Keratinocyte (primary cell): Measurements from ENCODE around the gene CELF2. TPM values are rescaled to one million over a fixed set of nuclear protein-coding genes. Genes with fewer than 3 reads are reported as not detected.

Experiments
- DNase-seq: peaks from one replicate; pipeline ENCODE4 v3.0.0-alpha.2; 2011; ENCODE audit warnings: low read depth, missing footprints, low spot score
- FAIRE-seq: peaks from 2 replicates; lab custom pipeline; 2011; peaks lifted over from hg19 to GRCh38; lab: Jason Lieb, UNC
- H2AFZ ChIP-seq: 2 replicates; pipeline ENCODE4 v1.6.0; 2012; ENCODE audit warnings: low read length, control low read depth, inconsistent platforms; ENCODE audit not compliant: control insufficient read depth
- H3K27ac ChIP-seq: 2 replicates; pipeline ENCODE4 v1.5.1; 2011; ENCODE audit warnings: low read length; ENCODE audit not compliant: control insufficient read depth, insufficient read depth
- H3K27me3 ChIP-seq: 3 replicates; pipeline ENCODE4 v1.6.0; 2011; ENCODE audit warnings: low read length; ENCODE audit not compliant: control insufficient read depth, insufficient read depth; ENCODE audit errors: extremely low read depth
- H3K36me3 ChIP-seq, 2 experiments: 2 replicates in 1 of 2; 3 replicates in 1 of 2; pipeline ENCODE4 v1.5.1; 2011; ENCODE audit warnings: low read length in 2 of 2, mild to moderate bottlenecking in 1 of 2; ENCODE audit not compliant: control insufficient read depth in 2 of 2, insufficient read depth in 2 of 2; ENCODE audit errors: extremely low read depth in 1 of 2
- H3K4me1 ChIP-seq: 3 replicates; pipeline ENCODE4 v1.5.1; 2011; ENCODE audit warnings: low read length; ENCODE audit not compliant: control insufficient read depth, insufficient read depth; ENCODE audit errors: extremely low read depth
- H3K4me2 ChIP-seq: 3 replicates; pipeline ENCODE4 v1.6.0; 2011; ENCODE audit warnings: low read depth, low read length; ENCODE audit not compliant: control insufficient read depth, insufficient read depth; ENCODE audit errors: extremely low read depth
- H3K4me3 ChIP-seq, 3 experiments: fragments of 200-600 bp in 1 of 3; sonication (generic) in 1 of 3; 2 replicates in 2 of 3; 3 replicates in 1 of 3; pipeline ENCODE4 v1.5.1; 2011 to 2016; ENCODE audit warnings: low read length in 3 of 3, mild to moderate bottlenecking in 3 of 3, control low read depth in 2 of 3, inconsistent platforms in 1 of 3, low read depth in 1 of 3, mixed read lengths in 1 of 3, mixed run types in 1 of 3, moderate library complexity in 1 of 3; ENCODE audit not compliant: control insufficient read depth in 2 of 3, insufficient read depth in 2 of 3; ENCODE audit errors: extremely low read depth in 1 of 3
- H3K79me2 ChIP-seq: 2 replicates; pipeline ENCODE4 v1.6.0; 2012; ENCODE audit warnings: low read length; ENCODE audit not compliant: control insufficient read depth, insufficient read depth
- H3K9ac ChIP-seq: 3 replicates; pipeline ENCODE4 v1.6.0; 2011; ENCODE audit warnings: low read length; ENCODE audit not compliant: control insufficient read depth, insufficient read depth; ENCODE audit errors: extremely low read depth
- H3K9me1 ChIP-seq: 3 replicates; pipeline ENCODE4 v1.6.0; 2011; ENCODE audit warnings: low read length; ENCODE audit not compliant: control insufficient read depth, insufficient read depth; ENCODE audit errors: extremely low read depth
- H3K9me3 ChIP-seq: 2 replicates; pipeline ENCODE4 v1.5.1; 2012; ENCODE audit warnings: low read depth, low read length; ENCODE audit not compliant: control insufficient read depth
- H4K20me1 ChIP-seq: 3 replicates; pipeline ENCODE4 v1.6.0; 2011; ENCODE audit warnings: low read length; ENCODE audit not compliant: control insufficient read depth, insufficient read depth; ENCODE audit errors: extremely low read depth
- EZH2 ChIP-seq: IDR thresholded peaks from one replicate; pipeline ENCODE4 v1.6.1; 2012; ENCODE audit warnings: inconsistent platforms, mild to moderate bottlenecking, low read length, moderate library complexity
- dilution Hi-C: fragments of 300-500 bp; cut with MboI; formaldehyde crosslinking; loops from one replicate; pipeline ENCODE4 v1.7.0; 2020; ENCODE audit warnings: low sequenced_read_pairs; ENCODE audit not compliant: extremely low pct_ligation_motif_present
- polyA plus RNA-seq, 5 experiments: library from polyadenylated mRNA; depleted of rRNA in 3 of 5; stranded (reverse) in 3 of 5; stranded (forward) in 1 of 5; unstranded in 1 of 5; fragments of >200 nt; gene quantifications; 1 replicate in 1 of 5; 2 replicates in 3 of 5; 3 replicates in 1 of 5; pipeline versions ENCODE4 v1.2.1 to v1.2.3, GENCODE V29; 2011 to 2012; ENCODE audit warnings: missing spikeins in 2 of 5, low read depth in 1 of 5, low replicate concordance in 1 of 5
- TF ChIP-seq, protein P1 (sequence below), 3 experiments: IDR thresholded peaks in 1 of 3; conservative IDR thresholded peaks in 1 of 3; optimal IDR thresholded peaks in 1 of 3; 2 replicates in 2 of 3; 3 replicates in 1 of 3; pipeline versions ENCODE3 to v1.5.1; 2011; ENCODE audit warnings: low read length in 3 of 3, mild to moderate bottlenecking in 3 of 3, moderate library complexity in 2 of 3, control low read depth in 1 of 3, inconsistent platforms in 1 of 3; ENCODE audit not compliant: insufficient read depth in 2 of 3; ENCODE audit errors: extremely low read depth in 1 of 3

Gene CELF2
- polyA plus RNA-seq, 1 donor (not counting 4 experiments of a cell fraction or from before 2014, with no cell fraction given): 9.8 TPM

DNA sequence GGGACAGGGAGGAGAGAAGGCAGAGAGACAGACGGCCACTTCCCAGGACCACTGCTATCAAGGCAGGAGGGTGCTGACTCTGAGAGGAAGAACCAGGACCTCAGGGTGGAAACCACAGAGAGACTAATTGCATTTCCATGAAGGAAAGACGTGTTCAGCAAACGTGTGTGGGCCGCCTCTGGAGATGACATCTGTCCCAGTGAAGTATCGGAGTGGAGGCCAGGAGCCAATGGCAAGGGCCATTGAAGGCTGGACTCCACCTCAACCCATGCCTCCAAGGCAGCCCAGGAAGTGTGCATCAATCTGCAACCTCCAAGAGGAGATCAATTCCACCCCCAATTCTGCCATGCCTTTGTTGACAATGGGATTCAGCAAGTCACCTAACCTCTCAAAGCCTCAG, 363.8 kb downstream of the CELF2 start:
- dilution Hi-C loops: no loop called here
- no peak overlapping the region for H3K4me3 ChIP-seq
- FAIRE-seq: no peak

DNA sequence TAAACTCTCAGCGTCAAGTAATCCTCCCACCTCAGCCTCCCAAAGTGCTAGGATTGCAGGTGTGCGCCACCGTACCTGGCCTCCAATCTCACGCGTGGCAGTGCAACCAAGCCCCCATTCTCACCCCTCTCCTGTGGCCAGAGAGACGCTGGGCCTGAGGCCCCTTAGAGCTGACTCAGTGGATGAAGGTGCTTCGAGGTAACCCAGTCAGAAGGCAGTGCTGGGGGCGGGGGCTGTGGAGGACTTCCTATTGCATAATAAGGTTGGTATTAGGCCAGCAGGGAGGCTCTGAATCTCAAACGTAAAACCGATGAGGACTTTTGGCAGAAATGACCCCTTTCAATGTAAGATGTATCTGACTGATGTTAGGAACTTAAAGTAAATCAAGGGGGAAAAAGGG, 364.5 kb downstream of the CELF2 start:
- Histone ChIP-seq H3K9me3 (no peaks in the 10 kb centered on the region), H3K79me2 (no peaks in the 10 kb centered on the region), H4K20me1 (no peaks in the 10 kb centered on the region), H3K4me1 (no peaks in the 10 kb centered on the region), H3K9ac (no peak overlapping the region), H2AFZ (no peak overlapping the region), H3K27ac (no peak overlapping the region), H3K36me3 (no peaks in the 10 kb centered on the region), H3K27me3 (no peaks in the 10 kb centered on the region), H3K4me2 (no peak overlapping the region), H3K9me1 (no peaks in the 10 kb centered on the region), H3K4me3 (no peak overlapping the region)
- FAIRE-seq (no peak), DNase-seq (no peak)
- dilution Hi-C loops: no loop called here
- TF ChIP-seq, protein P1, sequence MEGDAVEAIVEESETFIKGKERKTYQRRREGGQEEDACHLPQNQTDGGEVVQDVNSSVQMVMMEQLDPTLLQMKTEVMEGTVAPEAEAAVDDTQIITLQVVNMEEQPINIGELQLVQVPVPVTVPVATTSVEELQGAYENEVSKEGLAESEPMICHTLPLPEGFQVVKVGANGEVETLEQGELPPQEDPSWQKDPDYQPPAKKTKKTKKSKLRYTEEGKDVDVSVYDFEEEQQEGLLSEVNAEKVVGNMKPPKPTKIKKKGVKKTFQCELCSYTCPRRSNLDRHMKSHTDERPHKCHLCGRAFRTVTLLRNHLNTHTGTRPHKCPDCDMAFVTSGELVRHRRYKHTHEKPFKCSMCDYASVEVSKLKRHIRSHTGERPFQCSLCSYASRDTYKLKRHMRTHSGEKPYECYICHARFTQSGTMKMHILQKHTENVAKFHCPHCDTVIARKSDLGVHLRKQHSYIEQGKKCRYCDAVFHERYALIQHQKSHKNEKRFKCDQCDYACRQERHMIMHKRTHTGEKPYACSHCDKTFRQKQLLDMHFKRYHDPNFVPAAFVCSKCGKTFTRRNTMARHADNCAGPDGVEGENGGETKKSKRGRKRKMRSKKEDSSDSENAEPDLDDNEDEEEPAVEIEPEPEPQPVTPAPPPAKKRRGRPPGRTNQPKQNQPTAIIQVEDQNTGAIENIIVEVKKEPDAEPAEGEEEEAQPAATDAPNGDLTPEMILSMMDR (optimal IDR thresholded peaks at IDR 0.05 in 1 of 3, IDR thresholded peaks at IDR 0.05 in 1 of 3, conservative IDR thresholded peaks at IDR 0.05 in 1 of 3; ENCODE audit: extremely low read depth in 1 of 3, insufficient read depth in 2 of 3, low read length in 3 of 3): no peak
- no peak for TF ChIP-seq EZH2

More for the DNA sequence above, 363.8 kb downstream of the CELF2 start:
- H3K9me1 ChIP-seq: no peaks in the 10 kb centered on the region
- no peaks in the 10 kb centered on the region for H4K20me1 ChIP-seq
- no peaks in the 10 kb centered on the region for H3K9me3 ChIP-seq
- DNase-seq: no peak
- no peaks in the 10 kb centered on the region for H3K4me1 ChIP-seq
- no peak overlapping the region for H3K9ac ChIP-seq
- H3K27ac ChIP-seq: no peak overlapping the region
- H3K4me2 ChIP-seq: no peak overlapping the region
- no peak overlapping the region for H2AFZ ChIP-seq
- H3K36me3 ChIP-seq: no peaks in the 10 kb centered on the region
- H3K27me3 ChIP-seq: no peaks in the 10 kb centered on the region
- no peaks in the 10 kb centered on the region for H3K79me2 ChIP-seq
- TF ChIP-seq, protein P1 (optimal IDR thresholded peaks at IDR 0.05 in 1 of 3, IDR thresholded peaks at IDR 0.05 in 1 of 3, conservative IDR thresholded peaks at IDR 0.05 in 1 of 3; ENCODE audit: extremely low read depth in 1 of 3, insufficient read depth in 2 of 3, low read length in 3 of 3): no peak
- TF ChIP-seq EZH2: no peak
